OCI-LY7 (cell line): ENCODE measurements around the gene CELF2. TPM values are rescaled to one million over a fixed set of nuclear protein-coding genes. Genes with fewer than 3 reads are reported as not detected.

Source experiments
- BruUV-seq: library from RNA; stranded (reverse); fragments of 400-500 nt; replicated peaks from 2 replicates; lab custom pipeline; 2021; lab: Mats Ljungman, UMichigan
- CTCF ChIA-PET: fragments of 300-600 bp; sonication (Branson Sonifier 250); formaldehyde crosslinking; loops from one replicate; lab custom pipeline; 2022; ENCODE audit warnings: antibody characterized with exemption; ENCODE audit not compliant: unreplicated experiment; lab: Charles Lee
- POLR2A ChIA-PET: fragments of 300-600 bp; sonication (Branson Sonifier 250); formaldehyde crosslinking; loops from one replicate; lab custom pipeline; 2022; ENCODE audit warnings: antibody characterized with exemption; lab: Charles Lee
- DNase-seq: peaks from one replicate; pipeline ENCODE4 v3.0.0-alpha.2; 2015; ENCODE audit warnings: low spot score
- H2AFZ ChIP-seq: fragments of 200-600 bp; sonication (generic), shearing (Covaris generic); 2 replicates; pipeline ENCODE4 v1.6.1; 2014; ENCODE audit warnings: mild to moderate bottlenecking, antibody characterized with exemption, low read length, moderate library complexity
- H3K27ac ChIP-seq: fragments of 200-600 bp; sonication (generic); 2 replicates; pipeline ENCODE4 v1.5.1; 2014; ENCODE audit warnings: mixed run types, low read depth, mild to moderate bottlenecking, moderate library complexity, low read length, inconsistent platforms; ENCODE audit not compliant: poor library complexity, severe bottlenecking
- H3K36me3 ChIP-seq: fragments of 200-600 bp; sonication (generic); 2 replicates; pipeline ENCODE4 v1.6.1; 2014; ENCODE audit warnings: mild to moderate bottlenecking, antibody characterized with exemption, low read length, moderate library complexity, mixed read lengths; ENCODE audit not compliant: insufficient read depth
- H3K4me1 ChIP-seq: fragments of 200-600 bp; sonication (generic); 2 replicates; pipeline ENCODE4 v1.5.1; 2014; ENCODE audit warnings: mild to moderate bottlenecking, low read length; ENCODE audit not compliant: insufficient read depth, poor library complexity, severe bottlenecking
- H3K4me2 ChIP-seq: fragments of 200-600 bp; sonication (generic); 2 replicates; pipeline ENCODE4 v1.6.1; 2014; ENCODE audit warnings: mild to moderate bottlenecking, low read length
- H3K4me3 ChIP-seq: fragments of 200-600 bp; sonication (generic); 2 replicates; pipeline ENCODE4 v1.5.1; 2014; ENCODE audit warnings: mild to moderate bottlenecking, low read depth, low read length; ENCODE audit not compliant: poor library complexity, severe bottlenecking
- H3K79me2 ChIP-seq: fragments of 200-600 bp; sonication (generic); 2 replicates; pipeline ENCODE4 v1.6.1; 2016; ENCODE audit warnings: low read depth, mild to moderate bottlenecking, low read length, moderate library complexity, mixed read lengths; ENCODE audit not compliant: insufficient read depth
- H3K9me2 ChIP-seq: fragments of 200-600 bp; sonication (generic); 2 replicates; pipeline ENCODE4 v1.6.1; 2016; ENCODE audit warnings: mild to moderate bottlenecking, low read length, mixed read lengths; ENCODE audit not compliant: insufficient read depth
- H3K9me3 ChIP-seq: fragments of 200-600 bp; sonication (generic); 2 replicates; pipeline ENCODE4 v1.6.1; 2014; ENCODE audit warnings: mild to moderate bottlenecking, mixed run types, low read length, mixed read lengths
- H4K20me1 ChIP-seq: fragments of 200-600 bp; sonication (generic); 2 replicates; pipeline ENCODE4 v1.6.1; 2014; ENCODE audit warnings: mild to moderate bottlenecking, antibody characterized with exemption, low read length, moderate library complexity, mixed read lengths; ENCODE audit not compliant: insufficient read depth
- EZH2phosphoT487 ChIP-seq: fragments of 200-600 bp; sonication (generic); IDR thresholded peaks from 2 replicates; pipeline ENCODE4 v1.6.1; 2018; ENCODE audit warnings: low read depth, borderline replicate concordance, mild to moderate bottlenecking, mixed run types, antibody characterized with exemption, low read length, moderate library complexity, mixed read lengths
- intact Hi-C: fragments of 100-400 bp; cut with micrococcal nuclease; formaldehyde crosslinking; loops from one replicate; pipeline ENCODE4 v1.10.0; 2022; ENCODE audit not compliant: unreplicated experiment
- total RNA-seq, 2 experiments: library from RNA; depleted of rRNA in 1 of 2; stranded (reverse); fragments of >200 nt in 1 of 2; shearing (Covaris generic) in 1 of 2; gene quantifications; 2 replicates each; pipeline ENCODE4 v1.2.3, GENCODE V29; 2014 to 2022
- TF ChIP-seq, protein P1 (sequence below): fragments of 200-600 bp; sonication (generic); conservative IDR thresholded peaks from 2 replicates; pipeline ENCODE4 v1.5.1; 2014; ENCODE audit warnings: mild to moderate bottlenecking, antibody characterized with exemption, low read length, moderate library complexity, mixed read lengths

Gene CELF2
- total RNA-seq, 2 experiments from 2014 or later, result 5.4 to 19.1 TPM

DNA sequence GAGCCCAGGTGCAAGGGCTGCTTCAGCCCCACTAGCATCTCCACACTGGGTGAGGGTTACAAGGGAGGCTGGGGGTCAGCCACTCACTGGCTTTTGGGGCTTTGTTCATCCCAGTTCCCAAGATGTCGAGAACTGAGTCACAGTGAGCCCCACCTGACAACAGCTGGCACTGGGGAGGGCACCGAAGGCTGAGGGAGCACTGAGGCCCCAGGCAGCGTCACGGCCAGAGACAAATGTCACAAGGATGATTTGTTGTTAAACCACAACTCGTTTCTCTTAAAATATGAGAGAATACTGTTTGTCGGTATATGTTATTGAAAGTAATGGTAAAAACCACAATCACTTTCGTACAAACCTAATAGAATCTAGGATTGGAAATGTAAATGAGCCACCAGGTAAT is 219.9 kb downstream of the CELF2 start:
- no peak for DNase-seq
- intact Hi-C loops, result no loop called here
- no peaks in the 10 kb centered on the region for H3K9me3 ChIP-seq
- no peaks in the 10 kb centered on the region for H4K20me1 ChIP-seq
- ChIA-PET POLR2A (interaction anchor here (1.5 to 1.7 kb wide), 3 partner anchors 9 to 26 kb away, joined by 3 to 6 read pairs (median 4); no protein-coding TSS in a partner anchor), CTCF (interaction anchor here (0.6 kb wide), 1 partner anchor 11 kb away, joined by 3 read pairs; no protein-coding TSS in a partner anchor)
- BruUV-seq, result no TSS peak
- no peak overlapping the region for H3K4me3 ChIP-seq
- no peaks in the 10 kb centered on the region for H3K79me2 ChIP-seq
- TF ChIP-seq EZH2phosphoT487, result no peak
- no peak overlapping the region for H3K4me2 ChIP-seq
- no peaks in the 10 kb centered on the region for H3K9me2 ChIP-seq
- no peak overlapping the region for H2AFZ ChIP-seq
- no peaks in the 10 kb centered on the region for H3K4me1 ChIP-seq
- no peaks in the 10 kb centered on the region for H3K36me3 ChIP-seq
- H3K27ac ChIP-seq, result no peak overlapping the region

DNA sequence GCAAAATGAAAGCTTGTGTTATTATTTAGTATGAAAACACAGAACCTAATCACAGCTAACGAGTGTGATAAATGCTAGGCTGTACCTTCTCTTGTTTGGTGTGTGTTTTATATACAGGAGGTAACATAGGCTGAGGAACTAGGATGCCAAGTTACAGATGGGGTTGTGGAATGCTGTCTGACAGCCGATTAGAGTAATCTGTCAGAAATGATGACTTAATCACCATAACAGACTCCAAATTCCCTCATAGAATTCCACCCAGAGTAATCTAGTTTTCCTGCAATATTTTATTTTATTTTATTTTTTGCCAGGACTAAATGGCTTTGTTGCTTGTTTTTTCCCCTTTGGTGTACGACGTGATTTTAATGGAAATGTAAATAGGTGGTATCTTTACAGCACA is 221.2 kb downstream of the CELF2 start:
- POLR2A ChIA-PET, result interaction anchor here (0.8 to 1.7 kb wide), 3 partner anchors 21 to 52 kb away, joined by 3 to 4 read pairs (median 3); no protein-coding TSS in a partner anchor

DNA sequence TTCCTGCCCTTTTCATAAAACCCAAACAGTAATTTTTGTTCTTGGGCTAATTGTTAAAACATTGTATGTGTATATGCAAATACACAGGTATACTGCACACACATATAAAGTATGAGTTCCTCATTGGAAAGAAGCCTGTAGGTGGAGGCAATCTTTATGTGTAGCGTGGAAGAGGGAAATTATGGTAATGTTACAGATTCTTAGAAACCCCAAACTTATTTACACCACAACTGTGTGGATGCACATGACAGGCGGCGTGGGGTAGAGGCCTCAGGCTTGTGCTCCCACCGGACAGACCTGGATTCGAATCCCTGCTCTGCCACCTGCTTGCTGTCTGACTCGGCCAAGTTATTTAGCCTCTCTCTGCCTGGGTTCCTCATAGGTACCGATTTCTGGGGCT is 223.0 kb downstream of the CELF2 start:
- no peak overlapping the region for H2AFZ ChIP-seq
- H3K79me2 ChIP-seq, result no peaks in the 10 kb centered on the region
- intact Hi-C loops, result no loop called here
- peaks cover 12% of the 10 kb centered on the region for H3K4me1 ChIP-seq
- TF ChIP-seq, protein P1, sequence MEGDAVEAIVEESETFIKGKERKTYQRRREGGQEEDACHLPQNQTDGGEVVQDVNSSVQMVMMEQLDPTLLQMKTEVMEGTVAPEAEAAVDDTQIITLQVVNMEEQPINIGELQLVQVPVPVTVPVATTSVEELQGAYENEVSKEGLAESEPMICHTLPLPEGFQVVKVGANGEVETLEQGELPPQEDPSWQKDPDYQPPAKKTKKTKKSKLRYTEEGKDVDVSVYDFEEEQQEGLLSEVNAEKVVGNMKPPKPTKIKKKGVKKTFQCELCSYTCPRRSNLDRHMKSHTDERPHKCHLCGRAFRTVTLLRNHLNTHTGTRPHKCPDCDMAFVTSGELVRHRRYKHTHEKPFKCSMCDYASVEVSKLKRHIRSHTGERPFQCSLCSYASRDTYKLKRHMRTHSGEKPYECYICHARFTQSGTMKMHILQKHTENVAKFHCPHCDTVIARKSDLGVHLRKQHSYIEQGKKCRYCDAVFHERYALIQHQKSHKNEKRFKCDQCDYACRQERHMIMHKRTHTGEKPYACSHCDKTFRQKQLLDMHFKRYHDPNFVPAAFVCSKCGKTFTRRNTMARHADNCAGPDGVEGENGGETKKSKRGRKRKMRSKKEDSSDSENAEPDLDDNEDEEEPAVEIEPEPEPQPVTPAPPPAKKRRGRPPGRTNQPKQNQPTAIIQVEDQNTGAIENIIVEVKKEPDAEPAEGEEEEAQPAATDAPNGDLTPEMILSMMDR, result no peak
- no TSS peak for BruUV-seq
- ChIA-PET POLR2A (interaction anchor here (0.7 kb wide), 1 partner anchor 77 kb away, joined by 3 read pairs; no protein-coding TSS in a partner anchor), CTCF (no interaction called here)
- no peaks in the 10 kb centered on the region for H3K9me3 ChIP-seq
- H4K20me1 ChIP-seq, result no peaks in the 10 kb centered on the region
- no peak overlapping the region for H3K4me2 ChIP-seq
- DNase-seq, result no peak
- H3K36me3 ChIP-seq, result no peaks in the 10 kb centered on the region
- no peak overlapping the region for H3K27ac ChIP-seq
- H3K4me3 ChIP-seq, result no peak overlapping the region
- H3K9me2 ChIP-seq, result no peaks in the 10 kb centered on the region

More for the DNA sequence above, 221.2 kb downstream of the CELF2 start:
- H4K20me1 ChIP-seq, result no peaks in the 10 kb centered on the region
- no peak for TF ChIP-seq EZH2phosphoT487
- TF ChIP-seq, protein P1, result no peak
- H3K4me2 ChIP-seq, result no peak overlapping the region
- H3K4me3 ChIP-seq, result no peak overlapping the region
- intact Hi-C loops, result no loop called here
- no peaks in the 10 kb centered on the region for H3K79me2 ChIP-seq
- BruUV-seq, result no TSS peak
- no peaks in the 10 kb centered on the region for H3K4me1 ChIP-seq
- H3K9me3 ChIP-seq, result no peaks in the 10 kb centered on the region
- H3K36me3 ChIP-seq, result no peaks in the 10 kb centered on the region
- H3K9me2 ChIP-seq, result no peaks in the 10 kb centered on the region
- no peak overlapping the region for H3K27ac ChIP-seq
- CTCF ChIA-PET, result no interaction called here
- H2AFZ ChIP-seq, result no peak overlapping the region
- DNase-seq, result no peak
